Esophagus muscularis mucosa (tissue), 4 donors: ENCODE data around the gene HES2. TPM values are rescaled to one million over a fixed set of nuclear protein-coding genes. Genes with fewer than 3 reads are reported as not detected.

Source experiments
- DNase-seq: peaks from one replicate; pipeline ENCODE4 v3.0.0-alpha.2; 2017; ENCODE audit errors: extremely low spot score
- H3K27ac ChIP-seq, 4 donors: fragments of 200-600 bp; sonication (generic); replicated peaks in 1 of 4; 1 replicate in 3 of 4; 2 replicates in 1 of 4; pipeline ENCODE4 v1.5.1; 2016 to 2019; ENCODE audit warnings: mild to moderate bottlenecking in 1 of 4
- H3K27me3 ChIP-seq, 4 donors: fragments of 200-600 bp; sonication (generic); one replicate each; pipeline versions ENCODE4 v1.5.1 to v1.6.0; 2016 to 2019
- H3K36me3 ChIP-seq, 4 donors: fragments of 200-600 bp; sonication (generic); one replicate each; pipeline ENCODE4 v1.5.1; 2016 to 2019
- H3K4me1 ChIP-seq, 4 donors: fragments of 200-600 bp; sonication (generic); one replicate each; pipeline ENCODE4 v1.5.1; 2016 to 2019
- H3K4me3 ChIP-seq, 4 donors: fragments of 200-600 bp; sonication (generic); 1 replicate in 2 of 4; 2 replicates in 2 of 4; pipeline ENCODE4 v1.5.1; 2016 to 2019; ENCODE audit warnings: mild to moderate bottlenecking in 4 of 4, moderate library complexity in 1 of 4
- H3K9me3 ChIP-seq, 4 donors: fragments of 200-600 bp; sonication (generic); 1 replicate in 3 of 4; 2 replicates in 1 of 4; pipeline ENCODE4 v1.5.1; 2016 to 2019
- EP300 ChIP-seq: sonication (generic); formaldehyde crosslinking; IDR thresholded peaks from one replicate; pipeline ENCODE4 v1.6.1; 2017; ENCODE audit warnings: antibody characterized with exemption
- POLR2A ChIP-seq: fragments of 450-650 bp; IDR thresholded peaks from one replicate; pipeline ENCODE4 v1.6.1; 2017; ENCODE audit warnings: antibody characterized with exemption, moderate library complexity, mild to moderate bottlenecking, low read depth
- POLR2AphosphoS5 ChIP-seq, 2 donors: sonication (generic); formaldehyde crosslinking; IDR thresholded peaks; one replicate each; pipeline ENCODE4 v1.6.1; 2017; ENCODE audit warnings: antibody characterized with exemption in 2 of 2
- WGBS: methylation state at CpG from one replicate; pipeline ENCODE4 v1.1.5; 2018; 5-methylcytosine and 5-hydroxymethylcytosine counted together
- intact Hi-C: fragments of 100-400 bp; cut with DNase I; formaldehyde crosslinking; loops from one replicate; pipeline ENCODE4 v1.15.1; 2023
- total RNA-seq, 4 donors: library from RNA; depleted of rRNA; stranded (reverse); fragments of >200 nt; gene quantifications; one replicate each; pipeline versions ENCODE4 v1.1.0 to v1.2.1, GENCODE V29; 2016
- TF ChIP-seq, protein P1 (sequence below), 3 experiments: fragments of 200-600 bp in 2 of 3; fragments of 450-650 bp in 1 of 3; sonication (generic) in 2 of 3; IDR thresholded peaks; one replicate each; pipeline ENCODE4 v1.5.1; 2017 to 2019; ENCODE audit warnings: antibody characterized with exemption in 3 of 3, mild to moderate bottlenecking in 2 of 3, moderate library complexity in 1 of 3

The HES2 gene
- total RNA-seq, 4 donors from 2014 or later, result not detected

DNA sequence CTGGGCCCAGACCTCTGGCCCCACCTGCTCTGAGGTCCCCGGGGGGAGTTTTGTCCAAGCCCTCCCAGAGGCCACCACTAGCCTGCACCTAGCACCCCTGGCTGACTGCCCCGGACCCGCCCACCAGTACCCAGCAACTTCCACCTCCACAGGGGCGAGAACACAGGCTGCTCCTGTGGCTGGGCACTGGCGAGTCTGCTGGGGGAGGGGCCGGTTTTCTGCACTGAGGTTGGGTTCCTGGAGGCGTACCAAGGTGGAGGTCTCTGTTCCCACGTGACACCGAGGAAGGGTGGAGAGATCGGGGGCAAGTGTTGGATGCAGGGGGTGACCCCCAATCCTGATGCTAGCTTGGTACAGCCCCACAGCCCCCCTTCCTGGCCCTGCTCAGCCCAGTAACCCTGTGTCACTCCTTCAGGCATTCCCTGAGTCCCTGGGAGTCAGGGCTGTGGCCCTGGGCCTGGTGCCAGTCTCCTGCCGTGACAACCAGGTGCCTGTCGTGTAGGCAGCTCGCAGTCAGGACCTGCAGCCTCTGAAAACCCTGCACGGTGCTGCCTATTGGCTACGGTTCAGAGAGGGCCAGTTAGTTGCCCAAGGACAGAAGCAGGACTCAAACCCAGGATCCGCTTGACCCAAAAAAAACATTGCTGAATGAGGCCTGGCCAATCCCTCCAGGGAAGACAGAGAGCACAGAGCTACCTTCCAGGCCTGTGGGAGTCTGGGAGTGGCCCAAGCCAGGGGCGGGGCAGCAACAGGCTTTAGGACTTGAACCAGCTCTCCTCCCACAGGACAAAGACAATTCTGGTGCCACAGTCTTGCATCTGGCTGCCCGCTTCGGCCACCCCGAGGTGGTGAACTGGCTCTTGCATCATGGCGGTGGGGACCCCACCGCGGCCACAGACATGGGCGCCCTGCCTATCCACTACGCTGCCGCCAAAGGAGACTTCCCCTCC, 8.0 kb upstream of the HES2 start:
- H3K9me3 ChIP-seq, result no peaks in the 10 kb centered on the region
- H3K4me3 ChIP-seq, result no peak overlapping the region
- no peak for DNase-seq
- H3K4me1 ChIP-seq, result peaks cover 23 to 29% (median 27%) of the 10 kb centered on the region in 4 donors
- intact Hi-C loops, result no loop called here
- WGBS, result 76% methylated on average over 16 of the region's 26 CpGs
- H3K36me3 ChIP-seq, result no peaks in the 10 kb centered on the region
- TF ChIP-seq POLR2AphosphoS5 (IDR thresholded peaks at IDR 0.05), result no peak
- TF ChIP-seq EP300, result no peak
- no peak for TF ChIP-seq POLR2A
- TF ChIP-seq, protein P1, sequence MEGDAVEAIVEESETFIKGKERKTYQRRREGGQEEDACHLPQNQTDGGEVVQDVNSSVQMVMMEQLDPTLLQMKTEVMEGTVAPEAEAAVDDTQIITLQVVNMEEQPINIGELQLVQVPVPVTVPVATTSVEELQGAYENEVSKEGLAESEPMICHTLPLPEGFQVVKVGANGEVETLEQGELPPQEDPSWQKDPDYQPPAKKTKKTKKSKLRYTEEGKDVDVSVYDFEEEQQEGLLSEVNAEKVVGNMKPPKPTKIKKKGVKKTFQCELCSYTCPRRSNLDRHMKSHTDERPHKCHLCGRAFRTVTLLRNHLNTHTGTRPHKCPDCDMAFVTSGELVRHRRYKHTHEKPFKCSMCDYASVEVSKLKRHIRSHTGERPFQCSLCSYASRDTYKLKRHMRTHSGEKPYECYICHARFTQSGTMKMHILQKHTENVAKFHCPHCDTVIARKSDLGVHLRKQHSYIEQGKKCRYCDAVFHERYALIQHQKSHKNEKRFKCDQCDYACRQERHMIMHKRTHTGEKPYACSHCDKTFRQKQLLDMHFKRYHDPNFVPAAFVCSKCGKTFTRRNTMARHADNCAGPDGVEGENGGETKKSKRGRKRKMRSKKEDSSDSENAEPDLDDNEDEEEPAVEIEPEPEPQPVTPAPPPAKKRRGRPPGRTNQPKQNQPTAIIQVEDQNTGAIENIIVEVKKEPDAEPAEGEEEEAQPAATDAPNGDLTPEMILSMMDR (IDR thresholded peaks at IDR 0.05), result no peak
- H3K27me3 ChIP-seq, result peaks cover 0 to 91% (median 46%) of the 10 kb centered on the region in 4 donors
- no peak overlapping the region for H3K27ac ChIP-seq

DNA sequence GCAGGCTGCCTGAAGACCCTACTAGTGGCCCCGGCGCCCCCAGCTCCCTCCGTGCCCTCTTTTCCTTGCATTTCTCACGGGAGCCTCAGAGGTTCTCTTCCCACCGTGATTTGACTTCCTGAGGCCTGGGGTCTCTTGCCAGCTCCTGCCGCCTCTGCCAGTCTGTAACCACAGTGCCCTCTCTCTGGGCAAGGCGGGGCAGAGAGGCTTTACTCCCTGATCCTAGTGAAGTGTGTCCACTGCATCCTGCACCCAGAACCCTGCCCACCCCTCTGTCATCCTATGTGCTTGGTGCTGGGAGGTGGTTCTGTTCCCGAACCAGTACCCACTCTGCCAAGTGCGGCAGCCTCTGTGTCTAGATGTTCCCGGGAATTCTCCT, 7.2 kb upstream of the HES2 start:
- Histone ChIP-seq H3K27ac (no peak overlapping the region), H3K36me3 (no peaks in the 10 kb centered on the region), H3K4me3 (no peak overlapping the region), H3K27me3 (peaks cover 0 to 97% (median 47%) of the 10 kb centered on the region in 4 donors), H3K9me3 (no peaks in the 10 kb centered on the region), H3K4me1 (peaks cover 24 to 29% (median 28%) of the 10 kb centered on the region in 4 donors)
- DNase-seq, result no peak
- 92% methylated on average over 10 of the region's 10 CpGs for WGBS
- TF ChIP-seq EP300, result no peak
- no peak for TF ChIP-seq POLR2AphosphoS5 (IDR thresholded peaks at IDR 0.05)
- TF ChIP-seq, protein P1 (IDR thresholded peaks at IDR 0.05), result no peak
- TF ChIP-seq POLR2A, result no peak
- intact Hi-C loops, result no loop called here

DNA sequence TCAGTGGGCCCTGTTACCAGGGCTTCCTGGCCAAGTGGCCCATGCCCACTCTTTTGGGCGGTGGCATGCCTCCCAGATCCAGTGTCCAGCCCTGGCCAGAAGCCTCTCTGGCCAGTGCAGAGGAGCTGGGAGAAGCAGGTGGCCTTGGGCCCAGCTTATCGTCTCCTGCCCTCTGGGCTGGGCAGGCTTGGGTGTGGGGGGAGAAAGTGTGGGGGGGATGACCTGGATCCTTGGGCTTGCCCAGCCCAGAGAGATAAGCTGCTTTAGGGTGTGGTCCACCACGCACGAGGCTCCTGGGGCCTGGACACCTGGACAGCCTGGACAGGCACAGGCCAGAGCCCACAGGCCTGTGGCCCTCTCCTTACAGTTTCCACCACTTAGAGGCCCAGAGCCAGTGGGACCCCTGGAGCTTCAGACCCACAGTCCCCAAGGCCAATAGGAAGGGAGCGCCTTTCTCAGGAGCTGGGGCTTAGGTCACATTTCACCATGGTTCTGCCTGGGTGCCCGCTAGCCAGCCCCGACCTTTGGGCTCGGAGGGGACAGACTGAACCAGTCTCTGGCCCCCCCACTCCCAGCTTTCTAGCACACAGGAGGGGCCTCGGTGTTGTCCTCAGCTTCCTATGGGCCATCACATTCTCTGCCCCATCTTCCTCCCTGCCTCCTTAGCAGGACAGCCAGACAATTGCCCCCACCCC, 6.7 kb upstream of the HES2 start:
- Histone ChIP-seq H3K4me3 (no peak overlapping the region), H3K27ac (no peak overlapping the region), H3K9me3 (no peaks in the 10 kb centered on the region), H3K4me1 (peaks cover 24 to 29% (median 28%) of the 10 kb centered on the region in 4 donors), H3K27me3 (peaks cover 0 to 100% (median 47%) of the 10 kb centered on the region in 4 donors), H3K36me3 (no peaks in the 10 kb centered on the region)
- no peak for TF ChIP-seq EP300
- TF ChIP-seq, protein P1 (IDR thresholded peaks at IDR 0.05), result no peak
- TF ChIP-seq POLR2AphosphoS5 (IDR thresholded peaks at IDR 0.05), result no peak
- TF ChIP-seq POLR2A, result no peak
- DNase-seq, result no peak
- intact Hi-C loops, result no loop called here
- 87% methylated on average over 8 of the region's 9 CpGs for WGBS

DNA sequence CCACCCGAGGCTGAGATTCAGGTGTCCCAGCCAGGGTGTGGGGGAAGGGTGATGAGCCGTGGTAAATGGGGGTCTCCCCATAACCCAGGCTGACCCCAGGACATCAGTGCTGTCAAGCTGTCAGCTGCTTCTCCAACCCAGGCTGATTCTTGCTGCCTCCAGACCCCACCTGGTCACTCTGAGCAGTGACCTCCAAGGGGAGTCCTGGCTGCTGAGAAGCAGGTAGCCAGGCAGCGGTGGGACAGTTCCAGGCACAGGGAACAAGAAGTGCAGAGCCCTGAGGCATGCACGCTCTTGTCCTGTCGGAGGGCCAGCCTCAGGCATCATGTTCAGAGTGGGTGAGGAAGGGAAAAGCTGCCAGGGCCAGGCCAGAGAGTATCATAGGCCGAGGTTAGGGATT, 5.9 kb upstream of the HES2 start:
- WGBS, result 80% methylated on average over 4 of the region's 6 CpGs
- Histone ChIP-seq H3K9me3 (no peaks in the 10 kb centered on the region), H3K36me3 (no peaks in the 10 kb centered on the region), H3K4me1 (peaks cover 25 to 33% (median 30%) of the 10 kb centered on the region in 4 donors), H3K4me3 (no peak overlapping the region), H3K27ac (no peak overlapping the region), H3K27me3 (peaks cover 0 to 100% (median 52%) of the 10 kb centered on the region in 4 donors)
- intact Hi-C loops, result no loop called here
- TF ChIP-seq POLR2AphosphoS5 (IDR thresholded peaks at IDR 0.05) (no peak), POLR2A (no peak), EP300 (no peak)
- TF ChIP-seq, protein P1 (IDR thresholded peaks at IDR 0.05), result no peak
- DNase-seq, result no peak
